Gastroesophageal sphincter (tissue), 4 donors: Measurements from ENCODE around the gene KRT6C. TPM values are rescaled to one million over a fixed set of nuclear protein-coding genes. Genes with fewer than 3 reads are reported as not detected.

Experiments
- ATAC-seq: fragments of 150-250 bp; one replicate; pipeline ENCODE4 v1.9.1; 2016; ENCODE audit warnings: mild to moderate bottlenecking, moderate library complexity
- H3K27ac ChIP-seq, 4 donors: fragments of 200-600 bp; sonication (generic) in 3 of 4; 1 replicate in 3 of 4; 2 replicates in 1 of 4; pipeline ENCODE4 v1.5.1; 2016 to 2019
- H3K27me3 ChIP-seq: fragments of 200-600 bp; sonication (generic); one replicate; pipeline ENCODE4 v1.5.1; 2019
- H3K36me3 ChIP-seq, 2 donors: fragments of 200-600 bp; sonication (generic); one replicate each; pipeline ENCODE4 v1.5.1; 2019; ENCODE audit warnings: control low read depth in 1 of 2
- H3K4me1 ChIP-seq, 3 donors: fragments of 200-600 bp; sonication (generic); 1 replicate in 2 of 3; 2 replicates in 1 of 3; pipeline ENCODE4 v1.5.1; 2016 to 2019; ENCODE audit warnings: control low read depth in 2 of 3
- H3K4me3 ChIP-seq, 2 donors: fragments of 200-600 bp; sonication (generic); one replicate each; pipeline ENCODE4 v1.5.1; 2019; ENCODE audit warnings: mild to moderate bottlenecking in 1 of 2, moderate library complexity in 1 of 2
- H3K9me3 ChIP-seq, 3 donors: fragments of 200-600 bp; sonication (generic); one replicate each; pipeline ENCODE4 v1.5.1; 2017 to 2019; ENCODE audit warnings: control low read depth in 2 of 3
- CTCF ChIP-seq, 4 experiments: fragments of 200-600 bp in 2 of 4; fragments of 450-650 bp in 2 of 4; sonication (generic) in 1 of 4; IDR thresholded peaks; one replicate each; pipeline ENCODE4 v1.5.1; 2017 to 2019; ENCODE audit warnings: antibody characterized with exemption in 4 of 4, mild to moderate bottlenecking in 2 of 4, moderate library complexity in 2 of 4
- EP300 ChIP-seq: sonication (generic); formaldehyde crosslinking; IDR thresholded peaks from one replicate; pipeline ENCODE4 v1.6.1; 2017; ENCODE audit warnings: antibody characterized with exemption, mild to moderate bottlenecking
- POLR2A ChIP-seq, 2 donors: fragments of 450-650 bp; IDR thresholded peaks; one replicate each; pipeline ENCODE4 v1.6.1; 2017; ENCODE audit warnings: antibody characterized with exemption in 2 of 2, mild to moderate bottlenecking in 2 of 2, moderate library complexity in 1 of 2
- POLR2AphosphoS5 ChIP-seq: sonication (generic); formaldehyde crosslinking; IDR thresholded peaks from one replicate; pipeline ENCODE4 v1.6.1; 2017; ENCODE audit warnings: antibody characterized with exemption
- whole genome bisulfite sequencing, 2 donors: methylation state at CpG; one replicate each; pipeline ENCODE4 v1.1.5; 2018; ENCODE audit warnings: low coverage in 1 of 2; 5-methylcytosine and 5-hydroxymethylcytosine counted together
- total RNA-seq, 4 donors: library from RNA; depleted of rRNA; stranded (reverse); fragments of >200 nt; gene quantifications; one replicate each; pipeline ENCODE4 v1.1.0, GENCODE V29; 2016

The KRT6C gene
- total RNA-seq, 4 donors from 2014 or later, result 0.50 to 52.0 (median 17.1) TPM; not detected in 1

- ATAC-seq, result no peak
- no peaks in the 10 kb centered on the region for H3K36me3 ChIP-seq
- no peaks in the 10 kb centered on the region for H3K27me3 ChIP-seq
- no peaks in the 10 kb centered on the region for H3K9me3 ChIP-seq
- H3K4me3 ChIP-seq, result no peak overlapping the region
- no peak for TF ChIP-seq CTCF (IDR thresholded peaks at IDR 0.05)
- no peak for TF ChIP-seq POLR2A (IDR thresholded peaks at IDR 0.05)
- no peak for TF ChIP-seq EP300
- no peak for TF ChIP-seq POLR2AphosphoS5
- H3K27ac ChIP-seq, result no peak overlapping the region
- no peaks in the 10 kb centered on the region for H3K4me1 ChIP-seq
- WGBS, 2 donors, result 72 to 90% methylated on average over 2 of the region's 2 CpGs
Measured at GRCh38 chr12:52477651-52478050, 4.0 kb upstream of the KRT6C start.

- Histone ChIP-seq H3K9me3 (no peaks in the 10 kb centered on the region), H3K27ac (no peak overlapping the region), H3K4me1 (no peaks in the 10 kb centered on the region), H3K36me3 (no peaks in the 10 kb centered on the region), H3K27me3 (peaks cover 5% of the 10 kb centered on the region), H3K4me3 (no peak overlapping the region)
- no peak for TF ChIP-seq POLR2A (IDR thresholded peaks at IDR 0.05)
- TF ChIP-seq EP300, result no peak
- no peak for TF ChIP-seq POLR2AphosphoS5
- no peak for TF ChIP-seq CTCF (IDR thresholded peaks at IDR 0.05)
- no peak for ATAC-seq
- WGBS, 2 donors, result 83 to 97% methylated on average over 2 of the region's 2 CpGs
Measured at GRCh38 chr12:52474212-52474611, 607 bp upstream of the KRT6C start.

- TF ChIP-seq POLR2AphosphoS5 (no peak), EP300 (no peak), POLR2A (IDR thresholded peaks at IDR 0.05) (no peak), CTCF (IDR thresholded peaks at IDR 0.05) (no peak)
- Histone ChIP-seq H3K4me3 (no peak overlapping the region), H3K27ac (no peak overlapping the region), H3K9me3 (no peaks in the 10 kb centered on the region), H3K27me3 (peaks cover 5% of the 10 kb centered on the region), H3K36me3 (no peaks in the 10 kb centered on the region), H3K4me1 (no peaks in the 10 kb centered on the region)
- no peak for ATAC-seq
- 70 to 88% methylated on average over 3 of the region's 4 CpGs for WGBS, 2 donors
Measured at GRCh38 chr12:52469853-52470252, 3.8 kb downstream of the KRT6C start.

GRCh38 chr12:52464897-52465296, 8.7 kb downstream of the KRT6C start:
- H3K36me3 ChIP-seq, result no peaks in the 10 kb centered on the region
- no peak for ATAC-seq
- no peak overlapping the region for H3K4me3 ChIP-seq
- TF ChIP-seq EP300 (no peak), CTCF (IDR thresholded peaks at IDR 0.05) (no peak), POLR2A (IDR thresholded peaks at IDR 0.05) (no peak), POLR2AphosphoS5 (no peak)
- H3K9me3 ChIP-seq, result no peaks in the 10 kb centered on the region
- H3K27me3 ChIP-seq, result peaks cover 8% of the 10 kb centered on the region
- WGBS, 2 donors, result 3 to 15% methylated on average over 2 of the region's 2 CpGs
- no peak overlapping the region for H3K27ac ChIP-seq
- H3K4me1 ChIP-seq, result no peaks in the 10 kb centered on the region

GRCh38 chr12:52461693-52462092, 11.9 kb downstream of the KRT6C start:
- TF ChIP-seq POLR2A (IDR thresholded peaks at IDR 0.05) (no peak), EP300 (no peak), CTCF (IDR thresholded peaks at IDR 0.05) (no peak), POLR2AphosphoS5 (no peak)
- WGBS, 2 donors, result 90 to 92% methylated on average over 2 of the region's 5 CpGs
- no peak overlapping the region for H3K4me3 ChIP-seq
- H3K9me3 ChIP-seq, result no peaks in the 10 kb centered on the region
- H3K27ac ChIP-seq, result no peak overlapping the region
- H3K27me3 ChIP-seq, result peaks cover 3% of the 10 kb centered on the region
- ATAC-seq, result no peak
- H3K36me3 ChIP-seq, result no peaks in the 10 kb centered on the region
- H3K4me1 ChIP-seq, result no peaks in the 10 kb centered on the region
